ENCODE data around the gene CCDC106. TPM values are rescaled to one million over a fixed set of nuclear protein-coding genes. Genes with fewer than 3 reads are reported as not detected.
A peak's percentile ranks its signal among the peaks of the same experiment; 100 is the strongest.

Gene CCDC106
- total RNA-seq, 1 experiment from 2014 or later, result 21.1 TPM

DNA sequence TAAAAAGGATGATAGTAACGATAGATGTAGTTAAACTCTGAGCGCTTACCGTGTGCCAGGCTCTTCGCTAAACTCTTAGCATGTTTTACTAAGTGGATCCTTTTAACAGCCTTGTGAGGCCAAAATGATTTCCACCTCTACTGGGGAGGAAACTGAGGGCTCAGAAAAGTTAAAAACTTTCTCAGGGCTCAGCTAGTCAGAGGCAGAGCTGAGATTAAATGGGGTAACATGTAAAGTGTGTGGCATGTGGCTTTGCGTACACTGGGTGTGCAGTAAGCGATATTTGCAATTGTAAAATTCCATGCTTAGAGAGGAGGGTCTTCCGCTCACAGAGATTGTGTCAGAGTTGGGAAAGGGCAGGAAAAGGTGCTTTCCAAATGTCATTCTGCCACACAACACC, 8.5 kb downstream of the CCDC106 start (continued):
- TF ChIP-seq, protein P1, sequence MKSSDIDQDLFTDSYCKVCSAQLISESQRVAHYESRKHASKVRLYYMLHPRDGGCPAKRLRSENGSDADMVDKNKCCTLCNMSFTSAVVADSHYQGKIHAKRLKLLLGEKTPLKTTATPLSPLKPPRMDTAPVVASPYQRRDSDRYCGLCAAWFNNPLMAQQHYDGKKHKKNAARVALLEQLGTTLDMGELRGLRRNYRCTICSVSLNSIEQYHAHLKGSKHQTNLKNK (CRISPR knock-in tag; IDR thresholded peaks at IDR 0.05), result no peak
- TF ChIP-seq, protein P2, sequence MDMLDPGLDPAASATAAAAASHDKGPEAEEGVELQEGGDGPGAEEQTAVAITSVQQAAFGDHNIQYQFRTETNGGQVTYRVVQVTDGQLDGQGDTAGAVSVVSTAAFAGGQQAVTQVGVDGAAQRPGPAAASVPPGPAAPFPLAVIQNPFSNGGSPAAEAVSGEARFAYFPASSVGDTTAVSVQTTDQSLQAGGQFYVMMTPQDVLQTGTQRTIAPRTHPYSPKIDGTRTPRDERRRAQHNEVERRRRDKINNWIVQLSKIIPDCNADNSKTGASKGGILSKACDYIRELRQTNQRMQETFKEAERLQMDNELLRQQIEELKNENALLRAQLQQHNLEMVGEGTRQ (CRISPR knock-in tag; IDR thresholded peaks at IDR 0.05), result no peak
- TF ChIP-seq ETV6 (CRISPR knock-in tag; IDR thresholded peaks at IDR 0.05) (no peak), ZNF396 (CRISPR knock-in tag; IDR thresholded peaks at IDR 0.05; ENCODE audit: borderline replicate concordance) (no peak), NR2C2 (CRISPR knock-in tag; IDR thresholded peaks at IDR 0.05) (no peak), TEAD4 (CRISPR knock-in tag; IDR thresholded peaks at IDR 0.05) (no peak)
- TF ChIP-seq, protein P3, sequence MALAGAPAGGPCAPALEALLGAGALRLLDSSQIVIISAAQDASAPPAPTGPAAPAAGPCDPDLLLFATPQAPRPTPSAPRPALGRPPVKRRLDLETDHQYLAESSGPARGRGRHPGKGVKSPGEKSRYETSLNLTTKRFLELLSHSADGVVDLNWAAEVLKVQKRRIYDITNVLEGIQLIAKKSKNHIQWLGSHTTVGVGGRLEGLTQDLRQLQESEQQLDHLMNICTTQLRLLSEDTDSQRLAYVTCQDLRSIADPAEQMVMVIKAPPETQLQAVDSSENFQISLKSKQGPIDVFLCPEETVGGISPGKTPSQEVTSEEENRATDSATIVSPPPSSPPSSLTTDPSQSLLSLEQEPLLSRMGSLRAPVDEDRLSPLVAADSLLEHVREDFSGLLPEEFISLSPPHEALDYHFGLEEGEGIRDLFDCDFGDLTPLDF (CRISPR knock-in tag; IDR thresholded peaks at IDR 0.05), result no peak
- TF ChIP-seq, protein P4, sequence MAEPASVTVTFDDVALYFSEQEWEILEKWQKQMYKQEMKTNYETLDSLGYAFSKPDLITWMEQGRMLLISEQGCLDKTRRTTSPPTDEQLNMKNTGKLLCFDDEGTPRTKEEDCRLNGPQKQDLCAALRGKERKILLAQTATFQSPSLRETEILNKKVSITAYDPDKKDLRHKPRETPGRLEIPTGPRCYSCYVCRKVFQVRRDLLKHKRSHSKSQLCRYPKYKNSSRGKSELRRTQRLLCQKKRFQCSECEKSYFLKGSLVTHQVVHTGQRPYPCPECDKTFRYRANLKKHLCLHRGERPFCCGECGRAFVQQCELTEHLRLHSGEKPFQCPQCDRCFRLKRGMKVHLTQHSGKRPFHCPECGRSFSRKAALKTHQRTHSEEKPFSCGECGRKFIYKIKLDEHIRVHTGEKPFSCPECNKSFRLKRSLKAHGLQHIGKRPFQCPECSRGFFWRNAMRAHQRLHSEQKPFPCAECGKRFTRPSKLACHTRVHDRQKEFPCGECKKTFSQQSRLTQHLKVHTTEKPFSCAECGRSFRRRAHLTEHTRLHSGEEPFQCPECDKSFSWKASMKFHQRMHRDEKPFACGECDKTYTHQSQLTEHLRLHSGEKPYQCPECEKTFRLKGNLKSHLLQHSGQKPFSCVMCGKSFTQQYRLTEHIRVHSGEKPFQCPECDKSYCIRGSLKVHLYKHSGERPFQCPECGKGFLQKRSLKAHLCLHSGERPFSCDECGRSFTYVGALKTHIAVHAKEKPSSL (CRISPR knock-in tag; conservative IDR thresholded peaks at IDR 0.05), result no peak
- TF ChIP-seq, protein P5, sequence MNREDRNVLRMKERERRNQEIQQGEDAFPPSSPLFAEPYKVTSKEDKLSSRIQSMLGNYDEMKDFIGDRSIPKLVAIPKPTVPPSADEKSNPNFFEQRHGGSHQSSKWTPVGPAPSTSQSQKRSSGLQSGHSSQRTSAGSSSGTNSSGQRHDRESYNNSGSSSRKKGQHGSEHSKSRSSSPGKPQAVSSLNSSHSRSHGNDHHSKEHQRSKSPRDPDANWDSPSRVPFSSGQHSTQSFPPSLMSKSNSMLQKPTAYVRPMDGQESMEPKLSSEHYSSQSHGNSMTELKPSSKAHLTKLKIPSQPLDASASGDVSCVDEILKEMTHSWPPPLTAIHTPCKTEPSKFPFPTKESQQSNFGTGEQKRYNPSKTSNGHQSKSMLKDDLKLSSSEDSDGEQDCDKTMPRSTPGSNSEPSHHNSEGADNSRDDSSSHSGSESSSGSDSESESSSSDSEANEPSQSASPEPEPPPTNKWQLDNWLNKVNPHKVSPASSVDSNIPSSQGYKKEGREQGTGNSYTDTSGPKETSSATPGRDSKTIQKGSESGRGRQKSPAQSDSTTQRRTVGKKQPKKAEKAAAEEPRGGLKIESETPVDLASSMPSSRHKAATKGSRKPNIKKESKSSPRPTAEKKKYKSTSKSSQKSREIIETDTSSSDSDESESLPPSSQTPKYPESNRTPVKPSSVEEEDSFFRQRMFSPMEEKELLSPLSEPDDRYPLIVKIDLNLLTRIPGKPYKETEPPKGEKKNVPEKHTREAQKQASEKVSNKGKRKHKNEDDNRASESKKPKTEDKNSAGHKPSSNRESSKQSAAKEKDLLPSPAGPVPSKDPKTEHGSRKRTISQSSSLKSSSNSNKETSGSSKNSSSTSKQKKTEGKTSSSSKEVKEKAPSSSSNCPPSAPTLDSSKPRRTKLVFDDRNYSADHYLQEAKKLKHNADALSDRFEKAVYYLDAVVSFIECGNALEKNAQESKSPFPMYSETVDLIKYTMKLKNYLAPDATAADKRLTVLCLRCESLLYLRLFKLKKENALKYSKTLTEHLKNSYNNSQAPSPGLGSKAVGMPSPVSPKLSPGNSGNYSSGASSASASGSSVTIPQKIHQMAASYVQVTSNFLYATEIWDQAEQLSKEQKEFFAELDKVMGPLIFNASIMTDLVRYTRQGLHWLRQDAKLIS (CRISPR knock-in tag; IDR thresholded peaks at IDR 0.05; ENCODE audit: borderline replicate concordance), result no peak
- TF ChIP-seq, protein P6, sequence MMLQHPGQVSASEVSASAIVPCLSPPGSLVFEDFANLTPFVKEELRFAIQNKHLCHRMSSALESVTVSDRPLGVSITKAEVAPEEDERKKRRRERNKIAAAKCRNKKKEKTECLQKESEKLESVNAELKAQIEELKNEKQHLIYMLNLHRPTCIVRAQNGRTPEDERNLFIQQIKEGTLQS (CRISPR knock-in tag; conservative IDR thresholded peaks at IDR 0.05), result no peak

DNA sequence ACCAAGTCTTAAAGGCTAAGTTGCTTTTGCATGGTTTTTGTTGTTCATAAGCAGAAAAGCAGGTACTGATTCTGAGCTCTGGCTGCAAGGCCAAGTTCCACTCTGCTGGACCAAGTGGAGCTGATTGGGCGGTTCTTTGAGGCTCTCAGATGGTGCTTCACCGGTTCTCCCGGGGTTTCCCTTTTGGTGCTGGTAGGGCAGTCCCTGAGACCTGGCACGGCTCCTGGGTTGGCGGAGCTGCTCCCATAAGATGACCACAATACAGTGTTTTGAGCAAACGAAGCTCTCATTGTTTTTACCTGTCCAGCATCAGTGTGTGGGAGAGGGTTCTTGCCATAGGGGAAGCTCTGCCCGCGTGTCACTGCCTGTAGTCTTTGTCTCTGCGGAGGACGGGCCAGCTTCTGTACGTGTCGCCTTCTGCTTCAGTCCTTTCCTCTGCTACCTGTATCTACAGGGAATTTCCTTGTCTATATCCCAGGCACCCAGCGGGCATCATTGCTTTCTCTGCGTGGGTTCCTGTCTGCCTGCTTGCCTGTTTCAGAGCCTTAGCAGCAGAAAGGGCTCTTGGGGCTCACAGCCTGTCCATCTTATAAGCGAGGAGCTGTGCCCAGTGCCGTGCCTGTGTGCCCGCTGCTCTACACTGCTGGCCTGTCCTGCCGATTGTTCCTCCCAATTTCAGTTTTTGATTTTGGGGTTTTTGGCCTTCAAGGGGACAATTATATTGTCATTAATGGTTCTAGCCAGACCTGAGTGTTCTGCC, 9.2 kb downstream of the CCDC106 start:
- Mint-ChIP-seq H3K9me3 (no peaks in the 10 kb centered on the region), H3K36me3 (peaks cover 26% of the 10 kb centered on the region)
- CTCF ChIA-PET, result interaction anchor here (0.8 to 3.3 kb wide), 4 partner anchors 14 to 676 kb away, joined by 3 to 33 read pairs (median 4); no protein-coding TSS in a partner anchor
- TF ChIP-seq CBFB (CRISPR knock-in tag; IDR thresholded peaks at IDR 0.05; ENCODE audit: low read depth) (no peak), ZNF232 (CRISPR knock-in tag; IDR thresholded peaks at IDR 0.05) (no peak), TEAD4 (CRISPR knock-in tag; IDR thresholded peaks at IDR 0.05) (no peak), ELF4 (CRISPR knock-in tag; IDR thresholded peaks at IDR 0.05; ENCODE audit: low read depth) (no peak)
- TF ChIP-seq, protein P7, sequence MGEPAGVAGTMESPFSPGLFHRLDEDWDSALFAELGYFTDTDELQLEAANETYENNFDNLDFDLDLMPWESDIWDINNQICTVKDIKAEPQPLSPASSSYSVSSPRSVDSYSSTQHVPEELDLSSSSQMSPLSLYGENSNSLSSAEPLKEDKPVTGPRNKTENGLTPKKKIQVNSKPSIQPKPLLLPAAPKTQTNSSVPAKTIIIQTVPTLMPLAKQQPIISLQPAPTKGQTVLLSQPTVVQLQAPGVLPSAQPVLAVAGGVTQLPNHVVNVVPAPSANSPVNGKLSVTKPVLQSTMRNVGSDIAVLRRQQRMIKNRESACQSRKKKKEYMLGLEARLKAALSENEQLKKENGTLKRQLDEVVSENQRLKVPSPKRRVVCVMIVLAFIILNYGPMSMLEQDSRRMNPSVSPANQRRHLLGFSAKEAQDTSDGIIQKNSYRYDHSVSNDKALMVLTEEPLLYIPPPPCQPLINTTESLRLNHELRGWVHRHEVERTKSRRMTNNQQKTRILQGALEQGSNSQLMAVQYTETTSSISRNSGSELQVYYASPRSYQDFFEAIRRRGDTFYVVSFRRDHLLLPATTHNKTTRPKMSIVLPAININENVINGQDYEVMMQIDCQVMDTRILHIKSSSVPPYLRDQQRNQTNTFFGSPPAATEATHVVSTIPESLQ (CRISPR knock-in tag; IDR thresholded peaks at IDR 0.05), result no peak
- TF ChIP-seq, protein P8, sequence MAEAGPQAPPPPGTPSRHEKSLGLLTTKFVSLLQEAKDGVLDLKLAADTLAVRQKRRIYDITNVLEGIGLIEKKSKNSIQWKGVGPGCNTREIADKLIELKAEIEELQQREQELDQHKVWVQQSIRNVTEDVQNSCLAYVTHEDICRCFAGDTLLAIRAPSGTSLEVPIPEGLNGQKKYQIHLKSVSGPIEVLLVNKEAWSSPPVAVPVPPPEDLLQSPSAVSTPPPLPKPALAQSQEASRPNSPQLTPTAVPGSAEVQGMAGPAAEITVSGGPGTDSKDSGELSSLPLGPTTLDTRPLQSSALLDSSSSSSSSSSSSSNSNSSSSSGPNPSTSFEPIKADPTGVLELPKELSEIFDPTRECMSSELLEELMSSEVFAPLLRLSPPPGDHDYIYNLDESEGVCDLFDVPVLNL (CRISPR knock-in tag; IDR thresholded peaks at IDR 0.05; ENCODE audit: borderline replicate concordance, low read depth), result no peak
- TF ChIP-seq, protein P9, sequence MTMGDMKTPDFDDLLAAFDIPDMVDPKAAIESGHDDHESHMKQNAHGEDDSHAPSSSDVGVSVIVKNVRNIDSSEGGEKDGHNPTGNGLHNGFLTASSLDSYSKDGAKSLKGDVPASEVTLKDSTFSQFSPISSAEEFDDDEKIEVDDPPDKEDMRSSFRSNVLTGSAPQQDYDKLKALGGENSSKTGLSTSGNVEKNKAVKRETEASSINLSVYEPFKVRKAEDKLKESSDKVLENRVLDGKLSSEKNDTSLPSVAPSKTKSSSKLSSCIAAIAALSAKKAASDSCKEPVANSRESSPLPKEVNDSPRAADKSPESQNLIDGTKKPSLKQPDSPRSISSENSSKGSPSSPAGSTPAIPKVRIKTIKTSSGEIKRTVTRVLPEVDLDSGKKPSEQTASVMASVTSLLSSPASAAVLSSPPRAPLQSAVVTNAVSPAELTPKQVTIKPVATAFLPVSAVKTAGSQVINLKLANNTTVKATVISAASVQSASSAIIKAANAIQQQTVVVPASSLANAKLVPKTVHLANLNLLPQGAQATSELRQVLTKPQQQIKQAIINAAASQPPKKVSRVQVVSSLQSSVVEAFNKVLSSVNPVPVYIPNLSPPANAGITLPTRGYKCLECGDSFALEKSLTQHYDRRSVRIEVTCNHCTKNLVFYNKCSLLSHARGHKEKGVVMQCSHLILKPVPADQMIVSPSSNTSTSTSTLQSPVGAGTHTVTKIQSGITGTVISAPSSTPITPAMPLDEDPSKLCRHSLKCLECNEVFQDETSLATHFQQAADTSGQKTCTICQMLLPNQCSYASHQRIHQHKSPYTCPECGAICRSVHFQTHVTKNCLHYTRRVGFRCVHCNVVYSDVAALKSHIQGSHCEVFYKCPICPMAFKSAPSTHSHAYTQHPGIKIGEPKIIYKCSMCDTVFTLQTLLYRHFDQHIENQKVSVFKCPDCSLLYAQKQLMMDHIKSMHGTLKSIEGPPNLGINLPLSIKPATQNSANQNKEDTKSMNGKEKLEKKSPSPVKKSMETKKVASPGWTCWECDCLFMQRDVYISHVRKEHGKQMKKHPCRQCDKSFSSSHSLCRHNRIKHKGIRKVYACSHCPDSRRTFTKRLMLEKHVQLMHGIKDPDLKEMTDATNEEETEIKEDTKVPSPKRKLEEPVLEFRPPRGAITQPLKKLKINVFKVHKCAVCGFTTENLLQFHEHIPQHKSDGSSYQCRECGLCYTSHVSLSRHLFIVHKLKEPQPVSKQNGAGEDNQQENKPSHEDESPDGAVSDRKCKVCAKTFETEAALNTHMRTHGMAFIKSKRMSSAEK (CRISPR knock-in tag; IDR thresholded peaks at IDR 0.05; ENCODE audit: borderline replicate concordance), result no peak

More for the DNA sequence above, 9.2 kb downstream of the CCDC106 start:
- H3K27me3 Mint-ChIP-seq (ENCODE audit: low read depth), result peaks cover 3% of the 10 kb centered on the region; the same call in 1 of the 2 replicates
- ATAC-seq, result no peak
- peak overlapping the region; percentile 67 for H3K27ac Mint-ChIP-seq
- POLR2A ChIA-PET, result interaction anchor here (1.3 kb wide), 1 partner anchor 14 kb away, joined by 4 read pairs; no protein-coding TSS in a partner anchor
- DNase-seq (ENCODE audit: low spot score), result no peak
- H3K4me1 Mint-ChIP-seq, result peaks cover 33% of the 10 kb centered on the region
- H3K4me3 Mint-ChIP-seq, result peak overlapping the region; percentile 93

Data from WTC11 (cell line).